Psoas muscle (tissue), 8 donors: ENCODE results near the gene GNG12. TPM values are rescaled to one million over a fixed set of nuclear protein-coding genes. Genes with fewer than 3 reads are reported as not detected.

Experiments
- ATAC-seq, 4 donors: fragments of 200-7000 bp; cut with Tn5 transposase; one replicate each; pipeline ENCODE4 v1.9.1; 2020; ENCODE audit warnings: moderate library complexity in 3 of 4, mild to moderate bottlenecking in 2 of 4
- DNase-seq, 2 donors: peaks; one replicate each; pipeline ENCODE4 v3.0.0-alpha.2; 2020
- H3K27ac ChIP-seq: fragments of 200-600 bp; one replicate; pipeline ENCODE4 v1.8.0; 2022
- H3K27me3 ChIP-seq, 3 donors: fragments of 200-600 bp in 1 of 3; one replicate each; pipeline versions ENCODE4 v1.6.1 to v1.8.0; 2013 to 2022; ENCODE audit warnings: low read length in 2 of 3, mild to moderate bottlenecking in 2 of 3, moderate library complexity in 1 of 3; ENCODE audit not compliant: insufficient read depth in 3 of 3
- H3K36me3 ChIP-seq, 2 donors: fragments of 200-600 bp in 1 of 2; one replicate each; pipeline versions ENCODE4 v1.6.1 to v1.8.0; 2013 to 2022; ENCODE audit warnings: low read depth in 1 of 2, mild to moderate bottlenecking in 1 of 2, moderate library complexity in 1 of 2; ENCODE audit not compliant: insufficient read depth in 1 of 2
- H3K4me1 ChIP-seq: fragments of 200-600 bp; one replicate; pipeline ENCODE4 v1.8.0; 2022
- H3K4me3 ChIP-seq: fragments of 200-600 bp; one replicate; pipeline ENCODE4 v1.8.0; 2022; ENCODE audit warnings: mild to moderate bottlenecking
- H3K9me3 ChIP-seq: fragments of 200-600 bp; one replicate; pipeline ENCODE4 v1.8.0; 2022
- CTCF ChIP-seq: fragments of 200-600 bp; IDR thresholded peaks from one replicate; pipeline ENCODE4 v1.8.0; 2022; ENCODE audit warnings: antibody characterized with exemption
- WGBS, 3 donors: extraction: QIAGEN DNeasy Blood & Tissue Kit; methylation state at CpG; one replicate each; pipeline versions ENCODE4 v1.1.6 to v1.1.7; 2013; 5-methylcytosine and 5-hydroxymethylcytosine counted together
- intact Hi-C, 2 donors: fragments of 100-400 bp; cut with DNase I; formaldehyde crosslinking; loops; one replicate each; pipeline versions ENCODE4 v1.11.0 to v1.14.2; 2022
- polyA plus RNA-seq, 3 donors: library from polyadenylated mRNA; stranded (reverse); fragments of 200-250 nt; gene quantifications; one replicate each; pipeline ENCODE4 v1.2.3, GENCODE V29; 2013
- total RNA-seq, 4 donors: library from RNA; stranded (reverse); fragmentation: NEBNext Ultra II Directional in 2 of 4; extraction: Animal tissue kit (Norgen Biotek cat#: 25700) in 2 of 4; gene quantifications; one replicate each; pipeline versions ENCODE4 v1.2.1 to v1.2.4, GENCODE V29; 2021 to 2023
- donor health status: healthy with polysubstance abuse.
- donor health status: DM: no; HTN: no; CAD: no; lungs with moderate emphysema.
- donor health status: Bipolar disorder and iron deficiency.
- donor health status: healthy.
- donor health status: DM: yes; HTN: yes; CAD: no.
- donor health status: DM: no; HTN: no; CAD: no.
- donor health status: DM: no; HTN: no; CAD: no.
- donor health status: DM: yes; HTN: yes; CAD: no.

GNG12 gene
- total and polyA plus RNA-seq, 7 donors: 8.9 to 25.1 (median 18.6) TPM

DNA sequence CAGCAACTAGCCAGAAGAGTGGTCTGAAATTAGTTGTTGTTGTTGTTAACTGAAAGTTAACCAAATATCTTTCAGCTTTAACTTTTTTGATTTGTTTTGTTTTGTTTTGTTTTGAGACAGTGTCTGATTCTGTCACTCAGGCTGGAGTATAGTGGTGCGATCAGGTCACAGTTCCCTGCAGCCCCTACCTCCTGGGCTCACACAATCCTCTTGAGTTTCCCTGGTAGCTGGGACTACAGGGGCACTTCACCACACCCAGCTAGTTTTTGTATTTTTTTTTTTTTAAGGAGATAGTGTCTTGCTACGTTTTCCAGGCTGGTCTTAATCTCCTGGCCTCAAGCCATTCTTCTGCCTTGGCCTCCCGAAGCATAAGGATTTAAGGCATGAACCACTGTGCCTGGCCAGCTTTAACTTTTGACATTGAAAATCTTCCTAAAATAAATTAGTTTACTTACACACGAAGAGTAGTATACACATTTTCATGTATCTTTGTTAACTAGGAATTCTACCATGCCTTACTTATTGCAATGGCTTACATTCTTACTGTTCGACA is 45.0 kb downstream of the GNG12 start:
- Histone ChIP-seq H3K9me3 (no peaks in the 10 kb centered on the region), H3K27ac (no peak overlapping the region), H3K36me3 (no peaks in the 10 kb centered on the region), H3K4me3 (no peak overlapping the region), H3K4me1 (peaks cover 17% of the 10 kb centered on the region), H3K27me3 (no peaks in the 10 kb centered on the region)
- 60 to 71% (median 62%) methylated on average over 5 of the region's 5 CpGs for WGBS, 3 donors
- no peak for ATAC-seq
- intact Hi-C loops: no loop called here
- DNase-seq: no peak
- no peak for TF ChIP-seq CTCF

DNA sequence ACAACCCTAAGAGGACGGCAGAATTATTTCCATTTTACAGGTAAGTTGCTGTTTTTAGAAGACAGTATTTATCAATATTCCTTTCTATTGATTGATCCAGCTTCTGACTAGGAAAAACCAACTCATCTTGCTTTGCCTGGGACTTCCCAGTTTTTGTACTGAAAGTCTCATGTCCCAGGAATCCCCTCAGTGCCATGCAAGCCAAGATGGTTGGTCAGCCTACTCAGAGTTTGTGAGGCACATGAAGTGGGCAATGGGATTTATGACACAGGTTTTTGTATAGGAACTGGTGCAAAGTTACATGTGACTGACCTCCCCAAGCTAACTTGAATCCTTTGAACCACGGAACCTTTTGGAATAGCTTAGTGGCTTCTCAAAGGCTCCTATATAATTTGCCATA is 45.5 kb downstream of the GNG12 start:
- Histone ChIP-seq H3K4me1 (peaks cover 12% of the 10 kb centered on the region), H3K27me3 (no peaks in the 10 kb centered on the region), H3K27ac (no peak overlapping the region), H3K9me3 (no peaks in the 10 kb centered on the region), H3K36me3 (no peaks in the 10 kb centered on the region), H3K4me3 (no peak overlapping the region)
- WGBS, 3 donors: 95 to 97% (median 95%) methylated on average over 2 of the region's 2 CpGs
- no peak for TF ChIP-seq CTCF
- ATAC-seq (no peak), DNase-seq (no peak)
- intact Hi-C loops: no loop called here

DNA sequence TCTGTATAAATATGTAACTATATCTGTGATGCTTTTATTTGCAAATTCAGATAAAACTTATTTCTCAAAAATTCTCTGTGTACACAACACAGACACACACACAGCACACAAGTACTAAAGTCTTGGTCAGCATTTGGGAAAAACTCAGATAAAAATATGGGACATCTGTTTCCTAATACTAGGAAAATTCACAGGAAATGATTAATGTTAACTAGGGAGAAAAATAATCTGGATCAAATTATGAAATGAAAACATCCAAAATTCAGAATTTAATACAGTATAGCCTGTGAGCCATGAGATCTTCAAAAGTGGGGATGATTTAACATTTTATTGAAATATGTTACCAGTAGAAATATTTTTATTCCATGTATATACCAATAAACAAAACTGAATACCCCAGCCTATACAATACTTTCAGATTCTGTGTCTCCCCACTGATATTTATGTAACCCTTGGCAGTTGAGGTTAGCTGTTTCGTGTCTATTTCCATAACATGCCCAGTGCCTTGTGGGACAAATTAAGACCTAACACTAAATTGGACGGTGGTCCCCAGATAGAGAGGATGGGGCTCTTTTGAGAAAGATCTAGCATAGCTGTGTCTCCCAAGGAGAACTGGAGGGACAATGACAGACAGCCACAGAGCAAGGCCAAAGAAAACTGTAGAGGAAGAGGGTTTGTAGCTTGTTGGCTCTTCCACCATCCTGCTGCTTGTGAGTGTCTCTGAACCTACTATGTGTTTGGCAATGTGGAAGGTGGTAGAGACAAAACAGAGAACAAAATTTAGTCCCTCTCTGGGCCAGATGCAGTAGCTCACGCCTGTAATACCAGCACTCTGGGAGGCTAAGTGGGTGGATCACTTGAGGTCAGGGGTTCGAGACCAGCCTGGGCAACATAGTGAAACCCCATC is 47.2 kb downstream of the GNG12 start:
- Histone ChIP-seq H3K27ac (no peak overlapping the region), H3K4me3 (no peak overlapping the region), H3K36me3 (no peaks in the 10 kb centered on the region), H3K27me3 (no peaks in the 10 kb centered on the region), H3K9me3 (no peaks in the 10 kb centered on the region), H3K4me1 (no peaks in the 10 kb centered on the region)
- DNase-seq (no peak), ATAC-seq (no peak)
- TF ChIP-seq CTCF: no peak
- 80 to 82% (median 81%) methylated on average over 4 of the region's 4 CpGs for WGBS, 3 donors
- intact Hi-C loops: no loop called here

GRCh38 chr1:67784545-67785186 is 48.6 kb downstream of the GNG12 start:
- no peaks in the 10 kb centered on the region for H3K36me3 ChIP-seq
- H3K27ac ChIP-seq: no peak overlapping the region
- no peak for TF ChIP-seq CTCF
- no peaks in the 10 kb centered on the region for H3K9me3 ChIP-seq
- 87 to 93% (median 90%) methylated on average over 6 of the region's 6 CpGs for WGBS, 3 donors
- no peak overlapping the region for H3K4me3 ChIP-seq
- no peaks in the 10 kb centered on the region for H3K27me3 ChIP-seq
- ATAC-seq: no peak
- H3K4me1 ChIP-seq: no peaks in the 10 kb centered on the region
- DNase-seq: no peak
- intact Hi-C loops: no loop called here
